Common myeloid progenitor, CD34-positive (primary cell): ENCODE data around the gene NEK4.

Source experiments
- CTCF ChIA-PET: fragments of 350-600 bp; sonication (Branson Sonifier 250); formaldehyde crosslinking; loops from one replicate; lab custom pipeline; 2021; ENCODE audit warnings: antibody characterized with exemption; lab: Charles Lee
- POLR2A ChIA-PET: fragments of 350-600 bp; sonication (Branson Sonifier 250); formaldehyde crosslinking; loops from one replicate; lab custom pipeline; 2021; ENCODE audit warnings: antibody characterized with exemption; lab: Charles Lee
- DNase-seq, 3 donors: peaks; one replicate each; pipeline versions ENCODE4 v3.0.0 to v3.0.0-alpha.2; 2013
- H3K27ac ChIP-seq, 2 experiments: 1 replicate in 1 of 2; 2 replicates in 1 of 2; pipeline ENCODE4 v1.7.0; 2013; ENCODE audit warnings: inconsistent platforms in 2 of 2, low read length in 2 of 2, mild to moderate bottlenecking in 2 of 2, low read depth in 1 of 2, moderate library complexity in 1 of 2; ENCODE audit not compliant: severe bottlenecking in 2 of 2, insufficient read depth in 1 of 2, poor library complexity in 1 of 2
- H3K27me3 ChIP-seq, 5 experiments: replicated peaks in 2 of 5; 1 replicate in 3 of 5; 2 replicates in 2 of 5; pipeline versions ENCODE4 v1.6.1 to v1.7.0; 2013; ENCODE audit warnings: low read length in 4 of 5, mild to moderate bottlenecking in 2 of 5, moderate library complexity in 2 of 5, inconsistent platforms in 1 of 5; ENCODE audit not compliant: insufficient read depth in 5 of 5, control insufficient read depth in 4 of 5
- H3K36me3 ChIP-seq, 4 experiments: 1 replicate in 2 of 4; 2 replicates in 2 of 4; pipeline versions ENCODE4 v1.6.1 to v1.7.0; 2013; ENCODE audit warnings: low read length in 3 of 4, control low read depth in 1 of 4, mild to moderate bottlenecking in 1 of 4; ENCODE audit not compliant: control insufficient read depth in 4 of 4, insufficient read depth in 4 of 4
- H3K4me1 ChIP-seq, 4 experiments: 1 replicate in 3 of 4; 2 replicates in 1 of 4; pipeline versions ENCODE4 v1.6.1 to v1.7.1; 2013; ENCODE audit warnings: low read length in 3 of 4, mild to moderate bottlenecking in 3 of 4, control low read depth in 1 of 4, inconsistent platforms in 1 of 4, moderate library complexity in 1 of 4; ENCODE audit not compliant: control insufficient read depth in 4 of 4, insufficient read depth in 4 of 4; ENCODE audit errors: control extremely low read depth in 1 of 4
- H3K4me3 ChIP-seq, 7 experiments: 1 replicate in 4 of 7; 2 replicates in 3 of 7; pipeline versions ENCODE4 v1.5.1 to v1.7.0; 2013; ENCODE audit warnings: mild to moderate bottlenecking in 7 of 7, low read length in 6 of 7, moderate library complexity in 6 of 7, inconsistent platforms in 2 of 7, low read depth in 2 of 7, control low read depth in 1 of 7; ENCODE audit not compliant: insufficient read depth in 4 of 7, control insufficient read depth in 1 of 7; ENCODE audit errors: extremely low read depth in 1 of 7
- H3K9me3 ChIP-seq, 5 experiments: 1 replicate in 4 of 5; 2 replicates in 1 of 5; pipeline versions ENCODE4 v1.6.1 to v1.7.1; 2013; ENCODE audit warnings: low read length in 4 of 5, mild to moderate bottlenecking in 2 of 5, inconsistent platforms in 1 of 5, low read depth in 1 of 5, moderate library complexity in 1 of 5; ENCODE audit not compliant: control insufficient read depth in 4 of 5, insufficient read depth in 2 of 5; ENCODE audit errors: control extremely low read depth in 1 of 5
- WGBS: methylation state at CpG from one replicate; pipeline ENCODE4 v1.1.5; 2013; ENCODE audit not compliant: insufficient coverage; 5-methylcytosine and 5-hydroxymethylcytosine counted together

Gene NEK4

DNA sequence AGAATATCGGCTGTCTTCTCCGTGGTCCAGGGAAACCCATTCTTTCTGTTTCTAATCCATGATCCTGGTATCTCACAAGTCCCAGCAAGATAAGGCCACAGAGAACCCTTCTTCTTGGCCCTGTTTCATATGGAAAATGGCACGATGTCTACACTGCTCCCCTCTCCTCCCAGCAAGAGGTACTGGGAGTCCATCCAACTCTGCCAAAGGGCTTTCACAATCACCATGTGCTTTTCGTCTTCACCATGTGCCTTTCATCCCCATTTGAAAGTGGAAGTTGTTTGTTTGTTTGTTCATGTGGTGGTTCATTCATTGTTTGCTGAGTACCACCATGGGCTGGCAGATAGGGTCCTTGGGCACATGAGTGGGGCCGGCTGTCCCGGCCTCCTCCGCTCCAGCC, 29.3 kb upstream of the NEK4 start:
- CTCF ChIA-PET, result interaction anchor here (0.8 to 2.6 kb wide), 6 partner anchors 9 to 198 kb away, joined by 3 to 16 read pairs (median 4); no protein-coding TSS in a partner anchor
- no peak overlapping the region for H3K4me3 ChIP-seq
- H3K27ac ChIP-seq, result no peak overlapping the region
- no peaks in the 10 kb centered on the region for H3K9me3 ChIP-seq
- no peaks in the 10 kb centered on the region for H3K27me3 ChIP-seq
- no peaks in the 10 kb centered on the region for H3K36me3 ChIP-seq
- DNase-seq, result no peak
- POLR2A ChIA-PET, result no interaction called here
- H3K4me1 ChIP-seq, result no peaks in the 10 kb centered on the region
- 100% methylated on average over 6 of the region's 7 CpGs for WGBS

DNA sequence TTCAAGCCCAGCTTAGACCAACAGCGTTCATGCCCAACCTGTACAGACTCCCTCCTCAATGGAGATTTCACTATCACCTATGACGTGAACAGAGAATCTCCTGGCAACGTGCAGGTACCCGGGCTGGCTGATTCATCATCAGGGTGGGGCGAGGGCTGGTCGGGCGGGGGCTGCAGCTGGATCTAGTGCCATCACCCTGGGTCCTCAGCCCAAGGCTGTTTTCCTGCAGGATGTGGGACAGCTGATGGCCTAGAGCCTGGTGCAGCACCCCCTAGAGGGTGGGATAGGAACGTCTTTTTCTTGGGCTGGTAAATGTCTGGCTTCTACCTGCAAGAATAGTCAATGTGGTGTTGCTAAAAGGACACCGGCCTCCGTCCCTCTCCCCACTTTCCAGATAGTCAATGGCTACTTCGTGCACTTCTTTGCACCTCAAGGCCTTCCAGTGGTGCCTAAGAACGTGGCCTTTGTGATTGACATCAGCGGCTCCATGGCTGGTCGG, 28.3 kb upstream of the NEK4 start:
- POLR2A ChIA-PET, result no interaction called here
- H3K4me3 ChIP-seq, result no peak overlapping the region
- no peak overlapping the region for H3K27ac ChIP-seq
- CTCF ChIA-PET, result interaction anchor here (0.8 to 2.6 kb wide), 8 partner anchors 8 to 128 kb away, joined by 3 to 16 read pairs (median 4); no protein-coding TSS in a partner anchor
- no peaks in the 10 kb centered on the region for H3K27me3 ChIP-seq
- no peaks in the 10 kb centered on the region for H3K4me1 ChIP-seq
- H3K9me3 ChIP-seq, result no peaks in the 10 kb centered on the region
- 77% methylated on average over 11 of the region's 14 CpGs for WGBS
- H3K36me3 ChIP-seq, result no peaks in the 10 kb centered on the region
- peak in 1 of 3 donors; percentile 25 for DNase-seq

DNA sequence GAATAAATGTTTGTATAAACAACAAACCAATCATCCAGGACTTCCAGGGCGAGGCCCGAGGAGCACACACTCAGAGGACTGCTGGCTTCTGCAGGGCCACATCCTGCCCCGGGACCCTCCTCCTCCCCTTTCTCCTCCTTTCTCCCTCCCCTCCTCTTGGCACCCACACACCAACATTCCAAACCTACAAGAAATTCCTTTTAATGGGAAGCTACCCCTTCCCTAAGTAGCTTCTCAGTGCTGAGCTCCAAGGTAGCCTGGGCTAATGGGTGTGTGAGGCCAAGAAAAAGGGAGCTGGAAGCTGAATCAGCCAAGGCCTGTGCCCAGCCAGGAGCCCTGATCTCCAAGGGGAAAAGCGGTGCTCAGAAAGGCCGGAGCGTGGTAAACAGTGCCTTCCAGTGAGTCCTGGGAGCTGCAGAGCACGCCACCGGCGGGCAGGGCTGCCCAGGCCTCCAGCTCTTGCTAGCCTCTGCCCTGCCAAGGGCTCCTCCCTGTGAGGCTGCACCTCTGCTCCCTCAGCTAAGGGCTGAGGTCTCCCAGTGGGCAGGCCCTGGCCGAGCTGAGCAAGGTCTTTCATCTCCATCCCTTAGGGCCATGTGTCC, 27.7 kb upstream of the NEK4 start:
- ChIA-PET CTCF (interaction anchor here (0.9 to 2.6 kb wide), 6 partner anchors 9 to 129 kb away, joined by 3 to 16 read pairs (median 4); no protein-coding TSS in a partner anchor), POLR2A (no interaction called here)
- no peaks in the 10 kb centered on the region for H3K9me3 ChIP-seq
- no peak overlapping the region for H3K4me3 ChIP-seq
- no peaks in the 10 kb centered on the region for H3K36me3 ChIP-seq
- DNase-seq, result no peak
- no peak overlapping the region for H3K27ac ChIP-seq
- H3K4me1 ChIP-seq, result no peaks in the 10 kb centered on the region
- WGBS, result 100% methylated on average over 8 of the region's 10 CpGs
- no peaks in the 10 kb centered on the region for H3K27me3 ChIP-seq

DNA sequence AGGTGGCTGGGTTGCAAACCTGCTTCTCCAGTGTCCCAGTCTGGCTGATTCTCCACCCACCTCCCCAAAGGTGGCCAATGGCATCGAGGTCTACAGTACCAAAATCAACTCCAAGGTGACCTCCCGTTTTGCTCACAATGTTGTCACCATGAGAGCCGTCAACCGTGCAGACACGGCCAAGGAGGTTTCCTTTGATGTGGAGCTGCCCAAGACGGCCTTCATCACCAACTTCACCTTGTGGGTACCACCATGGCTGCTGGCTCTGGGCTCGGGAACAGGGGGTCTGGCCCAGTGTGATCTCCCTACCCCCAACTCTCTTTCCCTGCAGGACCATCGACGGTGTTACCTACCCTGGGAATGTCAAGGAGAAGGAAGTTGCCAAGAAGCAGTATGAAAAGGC, 25.7 kb upstream of the NEK4 start:
- H3K9me3 ChIP-seq, result no peaks in the 10 kb centered on the region
- CTCF ChIA-PET, result interaction anchor here (1.1 kb wide), 1 partner anchor 9 kb away, joined by 3 read pairs; no protein-coding TSS in a partner anchor
- no peak overlapping the region for H3K4me3 ChIP-seq
- H3K36me3 ChIP-seq, result no peaks in the 10 kb centered on the region
- H3K27ac ChIP-seq, result no peak overlapping the region
- WGBS, result 100% methylated on average over 7 of the region's 9 CpGs
- DNase-seq, result no peak
- POLR2A ChIA-PET, result no interaction called here
- no peaks in the 10 kb centered on the region for H3K27me3 ChIP-seq
- H3K4me1 ChIP-seq, result no peaks in the 10 kb centered on the region

DNA sequence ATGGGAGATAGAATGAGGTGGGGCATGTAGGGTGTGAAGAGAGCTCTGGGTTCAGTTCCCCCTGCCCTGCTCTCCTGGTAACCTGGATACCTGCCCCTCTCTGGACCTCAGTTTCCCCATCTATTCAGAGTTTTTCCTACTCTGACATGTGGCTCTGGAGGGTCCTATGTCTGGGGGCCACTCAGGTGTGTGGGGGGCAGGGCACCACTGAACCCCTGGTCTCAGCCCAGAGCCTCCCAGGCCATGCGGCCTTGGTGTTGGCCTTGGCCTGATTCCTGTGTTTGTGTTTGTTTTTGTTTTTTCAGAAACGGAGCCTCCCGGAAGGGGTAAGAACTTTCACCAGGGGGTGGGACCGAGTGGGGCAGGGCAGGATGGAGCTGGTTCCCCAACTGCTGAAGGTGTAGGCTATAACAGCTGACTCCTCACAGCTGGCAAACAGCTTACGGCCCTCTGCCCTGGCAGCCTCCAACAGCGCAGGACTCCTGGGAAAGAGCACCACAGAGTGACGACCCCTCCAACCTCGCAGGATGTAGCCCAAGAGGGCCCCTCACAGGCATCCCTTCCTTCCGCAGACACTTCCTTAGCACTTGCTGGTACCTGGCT, 24.7 kb upstream of the NEK4 start:
- Histone ChIP-seq H3K27ac (no peak overlapping the region), H3K9me3 (no peaks in the 10 kb centered on the region), H3K4me3 (no peak overlapping the region), H3K36me3 (no peaks in the 10 kb centered on the region), H3K4me1 (no peaks in the 10 kb centered on the region), H3K27me3 (no peaks in the 10 kb centered on the region)
- no peak for DNase-seq
- CTCF ChIA-PET, result interaction anchor here (0.9 kb wide), 1 partner anchor 12 kb away, joined by 3 read pairs; no protein-coding TSS in a partner anchor
- 76% methylated on average over 6 of the region's 9 CpGs for WGBS
- POLR2A ChIA-PET, result no interaction called here

DNA sequence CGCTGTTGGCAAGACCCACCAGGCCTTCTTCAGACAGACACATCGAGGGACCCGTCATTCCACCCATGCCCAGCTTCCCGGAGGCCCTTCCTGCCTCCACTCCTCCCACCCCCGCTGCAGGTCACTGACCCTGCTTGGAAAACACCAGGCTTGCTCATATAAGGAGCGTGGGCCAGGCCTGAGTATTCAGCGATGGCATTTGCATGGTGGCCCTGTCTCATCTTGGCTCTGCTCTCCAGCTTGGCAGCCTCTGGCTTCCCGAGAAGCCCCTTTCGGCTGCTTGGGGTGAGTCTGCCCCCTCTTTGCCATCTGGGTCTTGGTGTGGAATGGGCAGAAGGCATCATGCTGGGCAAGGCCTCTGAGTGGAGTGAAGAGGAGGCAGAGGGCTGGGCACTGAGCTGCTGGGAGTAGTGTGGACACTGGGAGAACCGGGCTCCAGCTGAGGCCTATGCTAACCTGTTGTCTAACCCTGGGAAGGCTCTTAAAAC, 23.9 kb upstream of the NEK4 start, which contains the start of gene ITIH3:
Gene ITIH3, plus strand, starts transcription at position 185 of the 488 bp plus-strand sequence. Its CDS starts 8 bp downstream, at position 193.
- no peaks in the 10 kb centered on the region for H3K9me3 ChIP-seq
- H3K27me3 ChIP-seq, result no peaks in the 10 kb centered on the region
- no peak within 1 kb of the TSS for H3K27ac ChIP-seq
- WGBS, result 85% methylated on average over 9 of the region's 10 CpGs
- no peaks in the 10 kb centered on the region for H3K4me1 ChIP-seq
- CTCF ChIA-PET, result no interaction called here
- no peak for DNase-seq
- no peak within 1 kb of the TSS for H3K4me3 ChIP-seq
- POLR2A ChIA-PET, result no interaction called here
- H3K36me3 ChIP-seq, result no peaks in the 10 kb centered on the region
